ENCODE data around the gene PLEKHS1. TPM values are rescaled to one million over a fixed set of nuclear protein-coding genes. Genes with fewer than 3 reads are reported as not detected.

The PLEKHS1 gene
- polyA plus RNA-seq, 1 of the 3 experiments (the other 2 are of a cell fraction): not detected

DNA sequence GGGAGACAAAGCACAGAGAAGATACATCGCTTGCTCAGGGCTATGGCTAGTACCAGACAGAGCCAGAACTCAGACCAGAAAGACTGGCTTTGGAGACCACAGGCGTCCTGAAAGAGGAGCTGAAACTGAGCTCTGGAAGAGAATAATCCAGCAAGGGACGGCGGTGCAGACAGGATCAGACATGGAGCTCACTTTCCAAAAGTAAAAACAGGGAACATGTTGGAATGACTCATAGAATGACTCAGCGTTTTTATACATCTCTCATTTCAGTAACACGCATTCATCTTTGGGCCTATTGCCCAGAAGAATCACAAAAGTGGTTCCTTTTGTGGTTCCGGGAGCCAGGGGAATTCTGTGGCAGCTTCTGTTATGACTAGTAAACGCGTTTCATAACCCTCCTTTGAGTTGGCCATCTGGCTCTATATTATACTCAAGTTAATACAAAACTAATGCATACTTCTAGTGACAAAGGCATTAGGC, 37.2 kb downstream of the PLEKHS1 start:
- H3K4me1 ChIP-seq (ENCODE audit: control insufficient read depth in 1 of 2, insufficient read depth in 2 of 2, low read depth in 1 of 2, low read length in 1 of 2): no peaks in the 10 kb centered on the region; a peak in 2 of 4 replicates
- 36% methylated on average over 9 of the region's 9 CpGs for WGBS (ENCODE audit: low lambda C conversion rate)
- no peak overlapping the region for H3K9ac ChIP-seq
- no peaks in the 10 kb centered on the region for H3K79me2 ChIP-seq (ENCODE audit: insufficient read depth)
- no peaks in the 10 kb centered on the region for H3K27me3 ChIP-seq (ENCODE audit: insufficient read depth)
- H2AFZ ChIP-seq (ENCODE audit: low read depth): peak overlapping the region; percentile 71
- H3K27ac ChIP-seq (ENCODE audit: low read depth in 2 of 2, low read length in 1 of 2): peak overlapping the region; percentile 19 to 26; a peak in 2 of 4 replicates
- CTCF ChIA-PET: interaction anchor here (1.0 to 2.6 kb wide), 3 partner anchors 11 to 314 kb away, joined by 3 to 9 read pairs (median 6); no protein-coding TSS in a partner anchor
- TF ChIP-seq ELF1 (IDR thresholded peaks at IDR 0.05): no peak
- peak; percentile 92 for TF ChIP-seq FOSL2 (IDR thresholded peaks at IDR 0.05; ENCODE audit: borderline replicate concordance, low read depth)
- TF ChIP-seq GATA2 (CRISPR knock-in tag; IDR thresholded peaks at IDR 0.05): no peak
- TF ChIP-seq, protein P1, sequence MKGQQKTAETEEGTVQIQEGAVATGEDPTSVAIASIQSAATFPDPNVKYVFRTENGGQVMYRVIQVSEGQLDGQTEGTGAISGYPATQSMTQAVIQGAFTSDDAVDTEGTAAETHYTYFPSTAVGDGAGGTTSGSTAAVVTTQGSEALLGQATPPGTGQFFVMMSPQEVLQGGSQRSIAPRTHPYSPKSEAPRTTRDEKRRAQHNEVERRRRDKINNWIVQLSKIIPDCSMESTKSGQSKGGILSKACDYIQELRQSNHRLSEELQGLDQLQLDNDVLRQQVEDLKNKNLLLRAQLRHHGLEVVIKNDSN (IDR thresholded peaks at IDR 0.05; ENCODE audit: borderline replicate concordance, low read depth): no peak
- no peak for TF ChIP-seq MEF2A (IDR thresholded peaks at IDR 0.05; ENCODE audit: borderline replicate concordance, low read depth)
- no peak for TF ChIP-seq YY1 (IDR thresholded peaks at IDR 0.05; ENCODE audit: low read depth)
- TF ChIP-seq JUND (IDR thresholded peaks at IDR 0.05): peak; percentile 87
- TF ChIP-seq RXRA (IDR thresholded peaks at IDR 0.05; ENCODE audit: borderline replicate concordance, low read depth): no peak
- TF ChIP-seq TCF12 (IDR thresholded peaks at IDR 0.05): peak; percentile 69
- no peak for TF ChIP-seq RAD21 (IDR thresholded peaks at IDR 0.05; ENCODE audit: low read length)
- TF ChIP-seq POLR2AphosphoS5 (IDR thresholded peaks at IDR 0.05; ENCODE audit: low read depth, low read length): no peak; the same call in 1 of the 2 replicates
- TF ChIP-seq NRF1 (IDR thresholded peaks at IDR 0.05; ENCODE audit: low read depth, low read length): no peak
- TF ChIP-seq RCOR1 (IDR thresholded peaks at IDR 0.05; ENCODE audit: low read length): no peak
- no peak for TF ChIP-seq GABPA (IDR thresholded peaks at IDR 0.05; ENCODE audit: low read depth)
- TF ChIP-seq NFIC (IDR thresholded peaks at IDR 0.05; ENCODE audit: borderline replicate concordance): peak; percentile 73
- no peak for TF ChIP-seq EP300 (IDR thresholded peaks at IDR 0.05; ENCODE audit: borderline replicate concordance in 1 of 2, low read depth in 1 of 2, low read length in 1 of 2)
- TF ChIP-seq EZH2phosphoT487 (IDR thresholded peaks at IDR 0.05; ENCODE audit: borderline replicate concordance, low read depth): no peak
- DNase-seq: no peak
- H3F3A ChIP-seq (replicated peaks; ENCODE audit: insufficient read depth): peaks cover 11% of the 10 kb centered on the region
- peak overlapping the region; percentile 38; the same call in 1 of the 2 replicates for H3K4me2 ChIP-seq
- POLR2A ChIA-PET: no interaction called here
- H3K9me3 ChIP-seq: no peaks in the 10 kb centered on the region
- no peaks in the 10 kb centered on the region for H3K36me3 ChIP-seq (replicated peaks in 1 of 2; ENCODE audit: control insufficient read depth in 1 of 2, insufficient read depth in 2 of 2, low read length in 1 of 2)
- H3K4me3 ChIP-seq (ENCODE audit: low read depth in 2 of 2, low read length in 1 of 2): no peak overlapping the region
- H4K20me1 ChIP-seq (ENCODE audit: insufficient read depth): no peaks in the 10 kb centered on the region
- H3K9me2 ChIP-seq: no peaks in the 10 kb centered on the region

- no peaks in the 10 kb centered on the region for H3K9me2 ChIP-seq
- H3K4me1 ChIP-seq (ENCODE audit: control insufficient read depth in 1 of 2, insufficient read depth in 2 of 2, low read depth in 1 of 2, low read length in 1 of 2): no peaks in the 10 kb centered on the region; a peak in 2 of 4 replicates
- no peaks in the 10 kb centered on the region for H3K79me2 ChIP-seq (ENCODE audit: insufficient read depth)
- H3K4me3 ChIP-seq (ENCODE audit: low read depth in 2 of 2, low read length in 1 of 2): no peak overlapping the region
- H3K9me3 ChIP-seq: no peaks in the 10 kb centered on the region
- 61% methylated on average over 2 of the region's 2 CpGs for WGBS (ENCODE audit: low lambda C conversion rate)
- no peaks in the 10 kb centered on the region for H4K20me1 ChIP-seq (ENCODE audit: insufficient read depth)
- H3F3A ChIP-seq (replicated peaks; ENCODE audit: insufficient read depth): peaks cover 6% of the 10 kb centered on the region
- DNase-seq: no peak
- H3K9ac ChIP-seq: no peak overlapping the region
- ChIA-PET POLR2A (no interaction called here), CTCF (interaction anchor here (0.9 to 2.0 kb wide), 3 partner anchors 9 to 311 kb away, joined by 3 to 8 read pairs (median 3); no protein-coding TSS in a partner anchor)
- no peaks in the 10 kb centered on the region for H3K36me3 ChIP-seq (replicated peaks in 1 of 2; ENCODE audit: control insufficient read depth in 1 of 2, insufficient read depth in 2 of 2, low read length in 1 of 2)
- H2AFZ ChIP-seq (ENCODE audit: low read depth): no peak overlapping the region
- TF ChIP-seq RXRA (IDR thresholded peaks at IDR 0.05; ENCODE audit: borderline replicate concordance, low read depth): no peak
- TF ChIP-seq, protein P2, sequence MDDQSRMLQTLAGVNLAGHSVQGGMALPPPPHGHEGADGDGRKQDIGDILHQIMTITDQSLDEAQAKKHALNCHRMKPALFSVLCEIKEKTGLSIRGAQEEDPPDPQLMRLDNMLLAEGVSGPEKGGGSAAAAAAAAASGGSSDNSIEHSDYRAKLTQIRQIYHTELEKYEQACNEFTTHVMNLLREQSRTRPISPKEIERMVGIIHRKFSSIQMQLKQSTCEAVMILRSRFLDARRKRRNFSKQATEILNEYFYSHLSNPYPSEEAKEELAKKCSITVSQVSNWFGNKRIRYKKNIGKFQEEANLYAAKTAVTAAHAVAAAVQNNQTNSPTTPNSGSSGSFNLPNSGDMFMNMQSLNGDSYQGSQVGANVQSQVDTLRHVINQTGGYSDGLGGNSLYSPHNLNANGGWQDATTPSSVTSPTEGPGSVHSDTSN (IDR thresholded peaks at IDR 0.05): no peak
- no peak overlapping the region for H3K4me2 ChIP-seq
- peaks cover 6% of the 10 kb centered on the region; the same call in 1 of the 2 replicates for H3K27me3 ChIP-seq (ENCODE audit: insufficient read depth)
- H3K27ac ChIP-seq (ENCODE audit: low read depth in 2 of 2, low read length in 1 of 2): no peak overlapping the region
Observed at GRCh38 chr10:113791691-113792090, 40.2 kb downstream of the PLEKHS1 start.

Measured in SK-N-SH (cell line).